Stimulated activated CD8-positive, alpha-beta memory T cell treated with anti-CD3 and anti-CD28 coated beads, Interleukin-15, amount 100 ng/mL, for 4 hours (primary cell): Measurements from ENCODE around the gene IFI44L.

Experiments used
- DNase-seq, 2 donors: peaks; one replicate each; pipeline ENCODE4 v3.0.0-alpha.2; 2020; ENCODE audit warnings: low read depth in 2 of 2

Gene IFI44L

GRCh38 chr1:78688697-78689096 lies 68.4 kb downstream of the IFI44L start:
- no peak for DNase-seq

DNA sequence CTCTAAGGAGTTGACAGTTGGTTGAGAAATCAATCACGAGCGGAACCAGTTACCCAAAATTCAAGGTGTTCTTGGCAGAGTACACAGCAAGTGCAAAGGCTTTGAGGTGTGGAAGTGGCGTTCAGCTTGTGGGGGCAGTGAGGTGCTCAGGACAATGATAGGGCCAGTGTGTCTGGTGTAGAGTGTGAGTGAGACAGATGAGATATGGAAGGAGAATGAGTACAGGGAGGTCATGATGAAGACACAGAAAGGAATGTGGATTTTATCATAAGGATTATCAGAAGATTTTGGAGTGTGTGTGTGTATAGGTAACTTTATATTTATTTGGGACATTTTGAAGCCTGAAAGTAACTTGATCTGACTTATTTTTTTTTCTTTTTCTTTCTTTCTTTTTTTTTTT lies 70.3 kb downstream of the IFI44L start:
- no peak for DNase-seq

DNA sequence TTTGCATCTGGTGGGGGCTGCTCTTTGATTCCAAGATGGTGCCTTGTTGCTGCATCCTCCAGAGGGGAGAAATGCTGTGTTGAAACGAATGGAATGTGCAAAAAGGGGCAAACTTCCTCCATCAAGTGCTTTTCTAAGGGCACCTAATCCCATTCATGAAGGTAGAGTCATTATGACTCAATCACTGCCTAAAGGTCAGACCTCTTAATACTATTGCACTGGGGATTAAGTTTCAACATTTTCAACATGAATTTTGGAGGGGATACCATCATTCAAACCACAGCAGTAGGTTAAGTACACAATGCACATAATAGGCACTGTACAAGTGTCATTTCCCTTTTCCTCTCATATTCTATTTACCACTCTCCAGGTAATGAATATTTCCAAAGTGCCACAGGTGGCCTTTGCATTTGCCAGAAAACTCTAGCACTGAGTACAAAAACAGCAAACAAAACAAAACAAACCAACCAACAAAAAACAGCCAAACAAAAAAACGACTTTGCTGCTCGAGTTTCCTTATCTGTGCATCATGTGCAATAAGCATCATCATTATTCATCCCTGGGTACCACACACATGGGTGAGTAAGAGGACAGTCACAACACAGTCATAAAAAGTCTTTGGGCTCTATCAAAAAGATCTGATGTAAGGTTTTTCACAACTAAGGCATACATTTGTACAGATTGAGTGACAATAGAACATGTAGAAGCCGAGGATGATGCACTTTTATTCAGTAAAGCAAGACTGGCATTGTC lies 71.9 kb downstream of the IFI44L start:
- no peak for DNase-seq
